Measurements from ENCODE around the gene LINC01488. TPM values are rescaled to one million over a fixed set of nuclear protein-coding genes. Genes with fewer than 3 reads are reported as not detected.
A peak's percentile ranks its signal among the peaks of the same experiment; 100 is the strongest.

The LINC01488 gene
- polyA plus RNA-seq, 1 of the 3 experiments (the other 2 are of a cell fraction) = not detected

- TF ChIP-seq NFIC (IDR thresholded peaks at IDR 0.05; ENCODE audit: borderline replicate concordance) = no peak
- TF ChIP-seq, protein P1, sequence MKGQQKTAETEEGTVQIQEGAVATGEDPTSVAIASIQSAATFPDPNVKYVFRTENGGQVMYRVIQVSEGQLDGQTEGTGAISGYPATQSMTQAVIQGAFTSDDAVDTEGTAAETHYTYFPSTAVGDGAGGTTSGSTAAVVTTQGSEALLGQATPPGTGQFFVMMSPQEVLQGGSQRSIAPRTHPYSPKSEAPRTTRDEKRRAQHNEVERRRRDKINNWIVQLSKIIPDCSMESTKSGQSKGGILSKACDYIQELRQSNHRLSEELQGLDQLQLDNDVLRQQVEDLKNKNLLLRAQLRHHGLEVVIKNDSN (IDR thresholded peaks at IDR 0.05; ENCODE audit: borderline replicate concordance, low read depth) = no peak
- TF ChIP-seq SIN3A (IDR thresholded peaks at IDR 0.05; ENCODE audit: borderline replicate concordance, low read depth, low read length) = no peak
- no peak for TF ChIP-seq GATA2 (CRISPR knock-in tag; IDR thresholded peaks at IDR 0.05)
- TF ChIP-seq MEF2A (IDR thresholded peaks at IDR 0.05; ENCODE audit: borderline replicate concordance, low read depth) = no peak
- TF ChIP-seq RXRA (IDR thresholded peaks at IDR 0.05; ENCODE audit: borderline replicate concordance, low read depth) = no peak
- TF ChIP-seq, protein P2, sequence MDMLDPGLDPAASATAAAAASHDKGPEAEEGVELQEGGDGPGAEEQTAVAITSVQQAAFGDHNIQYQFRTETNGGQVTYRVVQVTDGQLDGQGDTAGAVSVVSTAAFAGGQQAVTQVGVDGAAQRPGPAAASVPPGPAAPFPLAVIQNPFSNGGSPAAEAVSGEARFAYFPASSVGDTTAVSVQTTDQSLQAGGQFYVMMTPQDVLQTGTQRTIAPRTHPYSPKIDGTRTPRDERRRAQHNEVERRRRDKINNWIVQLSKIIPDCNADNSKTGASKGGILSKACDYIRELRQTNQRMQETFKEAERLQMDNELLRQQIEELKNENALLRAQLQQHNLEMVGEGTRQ (IDR thresholded peaks at IDR 0.05; ENCODE audit: borderline replicate concordance, low read depth, low read length) = no peak
Measured at GRCh38 chr11:69447786-69448185, 33.7 kb upstream of the LINC01488 start (continued).

GRCh38 chr11:69448471-69449284 is 32.8 kb upstream of the LINC01488 start:
- TF ChIP-seq, protein P1 (IDR thresholded peaks at IDR 0.05; ENCODE audit: borderline replicate concordance, low read depth) = no peak
- TF ChIP-seq RAD21 (IDR thresholded peaks at IDR 0.05; ENCODE audit: low read length) = no peak
- no peak for TF ChIP-seq TEAD4 (IDR thresholded peaks at IDR 0.05; ENCODE audit: borderline replicate concordance, insufficient read depth)
- no peak for TF ChIP-seq ZBTB33 (IDR thresholded peaks at IDR 0.05; ENCODE audit: borderline replicate concordance, low read depth)
- TF ChIP-seq TCF12 (IDR thresholded peaks at IDR 0.05) = no peak
- TF ChIP-seq RCOR1 (IDR thresholded peaks at IDR 0.05; ENCODE audit: low read length) = no peak
- no peak for TF ChIP-seq IRF3 (IDR thresholded peaks at IDR 0.05; ENCODE audit: low read depth, low read length)
- TF ChIP-seq MEF2A (IDR thresholded peaks at IDR 0.05; ENCODE audit: borderline replicate concordance, low read depth) = no peak
- TF ChIP-seq MXI1 (IDR thresholded peaks at IDR 0.05; ENCODE audit: low read depth, low read length) = no peak
- no peak for TF ChIP-seq POLR2AphosphoS5 (IDR thresholded peaks at IDR 0.05; ENCODE audit: low read depth, low read length)
- TF ChIP-seq, protein P2 (IDR thresholded peaks at IDR 0.05; ENCODE audit: borderline replicate concordance, low read depth, low read length) = no peak
- Histone ChIP-seq H3K4me2 (no peak overlapping the region), H3K9me2 (no peaks in the 10 kb centered on the region), H3K79me2 (ENCODE audit: insufficient read depth) (no peaks in the 10 kb centered on the region), H4K20me1 (ENCODE audit: insufficient read depth) (no peaks in the 10 kb centered on the region), H3K9ac (no peak overlapping the region), H3K27ac (ENCODE audit: low read depth in 2 of 2, low read length in 1 of 2) (peak overlapping the region in 1 of 2 experiments; percentile 76; a peak in 2 of 4 replicates), H3F3A (replicated peaks; ENCODE audit: insufficient read depth) (peaks cover 7% of the 10 kb centered on the region), H3K36me3 (replicated peaks in 1 of 2; ENCODE audit: control insufficient read depth in 1 of 2, insufficient read depth in 2 of 2, low read length in 1 of 2) (no peaks in the 10 kb centered on the region), H3K9me3 (no peaks in the 10 kb centered on the region), H2AFZ (ENCODE audit: low read depth) (no peak overlapping the region), H3K4me1 (ENCODE audit: control insufficient read depth in 1 of 2, insufficient read depth in 2 of 2, low read depth in 1 of 2, low read length in 1 of 2) (peaks cover 34 to 36% of the 10 kb centered on the region in 2 experiments), H3K27me3 (ENCODE audit: insufficient read depth) (no peaks in the 10 kb centered on the region), H3K4me3 (ENCODE audit: low read depth in 2 of 2, low read length in 1 of 2) (no peak overlapping the region)
- CTCF ChIA-PET = interaction anchor here (0.9 to 2.7 kb wide), 4 partner anchors 156 to 344 kb away, joined by 3 to 13 read pairs (median 4); no protein-coding TSS in a partner anchor
- DNase-seq = no peak
- 85% methylated on average over 7 of the region's 15 CpGs for WGBS (ENCODE audit: low lambda C conversion rate)
- POLR2A ChIA-PET = interaction anchor here (0.9 to 2.0 kb wide), 4 partner anchors 191 to 196 kb away, joined by 3 to 12 read pairs (median 6); no protein-coding TSS in a partner anchor
